GM12878 (cell line): Measurements from ENCODE around the gene CERK. TPM values are rescaled to one million over a fixed set of nuclear protein-coding genes. Genes with fewer than 3 reads are reported as not detected.

Experiments
- ATAC-seq: fragments of 200-7000 bp; cut with Tn5 transposase; 3 replicates; pipeline ENCODE4 v1.9.1; 2020; ENCODE audit warnings: mild to moderate bottlenecking, moderate library complexity
- BruUV-seq: library from RNA; stranded (reverse); fragments of 400-500 nt; replicated peaks from 2 replicates; lab custom pipeline; 2021; lab: Mats Ljungman, UMichigan
- CTCF ChIA-PET: fragments of 300-600 bp; sonication (Branson Sonifier 250); formaldehyde crosslinking; extraction: SDS; loops from one replicate; lab custom pipeline; 2021; ENCODE audit warnings: inconsistent platforms; lab: Yijun Ruan, JAX
- POLR2A ChIA-PET: fragments of 350-600 bp; formaldehyde crosslinking; extraction: SDS; loops from one replicate; lab custom pipeline; 2021; ENCODE audit warnings: inconsistent platforms; lab: Charles Lee
- RAD21 ChIA-PET: fragments of 300-600 bp; sonication (Branson Sonifier 250); formaldehyde crosslinking; loops from one replicate; lab custom pipeline; 2023; ENCODE audit warnings: antibody characterized with exemption; ENCODE audit not compliant: unreplicated experiment; lab: Charles Lee
- SMC1A ChIA-PET: fragments of 300-600 bp; sonication (Branson Sonifier 250); formaldehyde crosslinking; loops from one replicate; lab custom pipeline; 2023; ENCODE audit not compliant: unreplicated experiment, uncharacterized antibody; lab: Charles Lee
- DNase-seq: peaks from one replicate; pipeline ENCODE4 v3.0.0-alpha.2; 2011; ENCODE audit warnings: low read depth, low spot score
- FAIRE-seq: peaks from 3 replicates; lab custom pipeline; 2011; peaks lifted over from hg19 to GRCh38; lab: Jason Lieb, UNC
- H2AFZ ChIP-seq: 2 replicates; pipeline ENCODE4 v1.6.0; 2011; ENCODE audit warnings: low read depth, low read length, control low read depth; ENCODE audit not compliant: control insufficient read depth
- H3K27ac ChIP-seq: 2 replicates; pipeline ENCODE4 v1.5.1; 2011; ENCODE audit warnings: control low read depth; ENCODE audit not compliant: control insufficient read depth, insufficient read depth
- H3K27me3 ChIP-seq, 2 experiments: replicated peaks in 1 of 2; 2 replicates each; pipeline versions ENCODE4 v1.6.0 to v1.6.1; 2011; ENCODE audit warnings: low read length in 1 of 2; ENCODE audit not compliant: control insufficient read depth in 2 of 2, insufficient read depth in 2 of 2
- H3K36me3 ChIP-seq, 2 experiments: 2 replicates each; pipeline ENCODE4 v1.5.1; 2011; ENCODE audit warnings: low read length in 1 of 2; ENCODE audit not compliant: control insufficient read depth in 2 of 2, insufficient read depth in 2 of 2
- H3K4me1 ChIP-seq: 2 replicates; pipeline ENCODE4 v1.6.1; 2011; ENCODE audit warnings: mild to moderate bottlenecking, low read length, moderate library complexity, mixed read lengths; ENCODE audit not compliant: control insufficient read depth, insufficient read depth
- H3K4me2 ChIP-seq: 2 replicates; pipeline ENCODE4 v1.6.0; 2011; ENCODE audit warnings: control low read depth; ENCODE audit not compliant: control insufficient read depth, insufficient read depth
- H3K4me3 ChIP-seq: fragments of 200-600 bp; sonication (generic); 2 replicates; pipeline ENCODE4 v1.5.1; 2016
- H3K79me2 ChIP-seq: 2 replicates; pipeline ENCODE4 v1.6.0; 2011; ENCODE audit warnings: low read length; ENCODE audit not compliant: control insufficient read depth, insufficient read depth
- H3K9ac ChIP-seq: 2 replicates; pipeline ENCODE4 v1.8.0; 2011; ENCODE audit warnings: low read length, control low read depth, mixed read lengths; ENCODE audit not compliant: control insufficient read depth, insufficient read depth
- H3K9me3 ChIP-seq: replicated peaks from 3 replicates; pipeline ENCODE4 v1.5.1; 2011; ENCODE audit warnings: mild to moderate bottlenecking, low read length; ENCODE audit not compliant: control insufficient read depth, insufficient read depth
- H4K20me1 ChIP-seq: 2 replicates; pipeline ENCODE4 v1.6.0; 2011; ENCODE audit not compliant: control insufficient read depth, insufficient read depth
- ASH2L ChIP-seq: fragments of 300-600, 200-600 bp; sonication (generic); IDR thresholded peaks from 2 replicates; pipeline ENCODE4 v1.6.1; 2017; ENCODE audit warnings: low read depth, mild to moderate bottlenecking, borderline replicate concordance
- CREM ChIP-seq: IDR thresholded peaks from 2 replicates; pipeline ENCODE4 v1.6.1; 2014; ENCODE audit warnings: antibody characterized with exemption, low read depth
- EED ChIP-seq: sonication (generic); IDR thresholded peaks from 2 replicates; pipeline ENCODE4 v1.6.1; 2016; ENCODE audit warnings: antibody characterized with exemption, low read depth
- ZNF207 ChIP-seq: fragments of 450-650 bp; IDR thresholded peaks from 2 replicates; pipeline ENCODE4 v1.6.1; 2014; ENCODE audit warnings: antibody characterized with exemption, mild to moderate bottlenecking, borderline replicate concordance
- WGBS: methylation state at CpG from one replicate; pipeline ENCODE4 v1.1.6; 2016; ENCODE audit warnings: low lambda C conversion rate; ENCODE audit not compliant: insufficient replicate concordance, insufficient coverage; ENCODE audit errors: missing lambda C conversion rate; 5-methylcytosine and 5-hydroxymethylcytosine counted together
- in situ Hi-C: fragments of 300-500 bp; cut with MboI; formaldehyde crosslinking; loops from 9 replicates; pipeline ENCODE4 v1.14.3; 2018; ENCODE audit warnings: mixed read lengths
- intact Hi-C: fragments of 100-400 bp; cut with micrococcal nuclease; formaldehyde crosslinking; loops from one replicate; pipeline ENCODE4 v1.14.2; 2022; ENCODE audit not compliant: unreplicated experiment
- polyA plus RNA-seq, 11 experiments: library from polyadenylated mRNA; depleted of rRNA in 4 of 11; unstranded in 6 of 11; stranded (reverse) in 5 of 11; fragments of >200 nt; fragmentation: Nextera tagmentation in 4 of 11; fragmentation: Illumina TruSeq in 1 of 11; extraction: Ambion mirVana in 4 of 11; extraction: Trizol in 1 of 11; gene quantifications; 1 replicate in 1 of 11; 2 replicates in 10 of 11; pipeline versions ENCODE4 v1.2.1 to v1.2.3, GENCODE V29; 2011 to 2016; ENCODE audit warnings: inconsistent platforms in 2 of 11, missing spikeins in 2 of 11, low read depth in 1 of 11
- total RNA-seq, 4 experiments: library from RNA; depleted of rRNA in 3 of 4; stranded (reverse); fragments of >200 nt in 3 of 4; fragmentation: Illumina TruSeq in 1 of 4; extraction: Trizol in 1 of 4; gene quantifications; 2 replicates each; pipeline versions ENCODE4 v1.2.1 to v1.2.3, GENCODE V29; 2013 to 2021
- TF ChIP-seq, protein P1 (sequence below): IDR thresholded peaks from 2 replicates; pipeline ENCODE4 v1.6.1; 2012; ENCODE audit warnings: improper control_type of control experiment, low read depth, low read length; ENCODE audit not compliant: insufficient replicate concordance

Gene CERK
- total and polyA plus RNA-seq, 10 of the 15 experiments (the other 5 are each of a cell fraction or from before 2014, with no cell fraction given) = 4.0 to 41.1 (median 30.2) TPM

GRCh38 chr22:46659791-46660186, 78.3 kb downstream of the CERK start:
- no peak overlapping the region for H2AFZ ChIP-seq
- RAD21 ChIA-PET = no interaction called here
- POLR2A ChIA-PET = no interaction called here
- H3K9ac ChIP-seq = no peak overlapping the region
- no peak for TF ChIP-seq ASH2L
- no peak for TF ChIP-seq EED
- no peak for TF ChIP-seq CREM
- TF ChIP-seq ZNF207 = no peak
- no peak overlapping the region for H3K4me3 ChIP-seq
- no peaks in the 10 kb centered on the region for H4K20me1 ChIP-seq
- no peak for ATAC-seq
- in situ Hi-C loops = no loop called here
- H3K79me2 ChIP-seq = no peaks in the 10 kb centered on the region
- H3K9me3 ChIP-seq = no peaks in the 10 kb centered on the region
- no peak overlapping the region for H3K27ac ChIP-seq
- no peak for DNase-seq
- H3K4me1 ChIP-seq = no peaks in the 10 kb centered on the region
- no peak for FAIRE-seq
- H3K4me2 ChIP-seq = no peak overlapping the region
- CTCF ChIA-PET = no interaction called here
- SMC1A ChIA-PET = no interaction called here
- no TSS peak for BruUV-seq
- 83% methylated on average over 12 of the region's 12 CpGs for WGBS
- peaks cover 0 to 15% of the 10 kb centered on the region in 2 experiments; a peak in 3 of 4 replicates for H3K36me3 ChIP-seq
- H3K27me3 ChIP-seq = no peaks in the 10 kb centered on the region
- intact Hi-C loops = no loop called here

GRCh38 chr22:46659059-46659790, 78.8 kb downstream of the CERK start:
- RAD21 ChIA-PET = no interaction called here

More at GRCh38 chr22:46659059-46659790, 78.8 kb downstream of the CERK start:
- no peaks in the 10 kb centered on the region for H3K9me3 ChIP-seq
- FAIRE-seq (no peak), ATAC-seq (no peak), DNase-seq (no peak)
- H3K4me1 ChIP-seq = no peaks in the 10 kb centered on the region
- SMC1A ChIA-PET = no interaction called here
- no peak overlapping the region for H3K4me3 ChIP-seq
- H3K4me2 ChIP-seq = no peak overlapping the region
- H4K20me1 ChIP-seq = no peaks in the 10 kb centered on the region
- intact Hi-C loops = no loop called here
- BruUV-seq = no TSS peak
- TF ChIP-seq, protein P1, sequence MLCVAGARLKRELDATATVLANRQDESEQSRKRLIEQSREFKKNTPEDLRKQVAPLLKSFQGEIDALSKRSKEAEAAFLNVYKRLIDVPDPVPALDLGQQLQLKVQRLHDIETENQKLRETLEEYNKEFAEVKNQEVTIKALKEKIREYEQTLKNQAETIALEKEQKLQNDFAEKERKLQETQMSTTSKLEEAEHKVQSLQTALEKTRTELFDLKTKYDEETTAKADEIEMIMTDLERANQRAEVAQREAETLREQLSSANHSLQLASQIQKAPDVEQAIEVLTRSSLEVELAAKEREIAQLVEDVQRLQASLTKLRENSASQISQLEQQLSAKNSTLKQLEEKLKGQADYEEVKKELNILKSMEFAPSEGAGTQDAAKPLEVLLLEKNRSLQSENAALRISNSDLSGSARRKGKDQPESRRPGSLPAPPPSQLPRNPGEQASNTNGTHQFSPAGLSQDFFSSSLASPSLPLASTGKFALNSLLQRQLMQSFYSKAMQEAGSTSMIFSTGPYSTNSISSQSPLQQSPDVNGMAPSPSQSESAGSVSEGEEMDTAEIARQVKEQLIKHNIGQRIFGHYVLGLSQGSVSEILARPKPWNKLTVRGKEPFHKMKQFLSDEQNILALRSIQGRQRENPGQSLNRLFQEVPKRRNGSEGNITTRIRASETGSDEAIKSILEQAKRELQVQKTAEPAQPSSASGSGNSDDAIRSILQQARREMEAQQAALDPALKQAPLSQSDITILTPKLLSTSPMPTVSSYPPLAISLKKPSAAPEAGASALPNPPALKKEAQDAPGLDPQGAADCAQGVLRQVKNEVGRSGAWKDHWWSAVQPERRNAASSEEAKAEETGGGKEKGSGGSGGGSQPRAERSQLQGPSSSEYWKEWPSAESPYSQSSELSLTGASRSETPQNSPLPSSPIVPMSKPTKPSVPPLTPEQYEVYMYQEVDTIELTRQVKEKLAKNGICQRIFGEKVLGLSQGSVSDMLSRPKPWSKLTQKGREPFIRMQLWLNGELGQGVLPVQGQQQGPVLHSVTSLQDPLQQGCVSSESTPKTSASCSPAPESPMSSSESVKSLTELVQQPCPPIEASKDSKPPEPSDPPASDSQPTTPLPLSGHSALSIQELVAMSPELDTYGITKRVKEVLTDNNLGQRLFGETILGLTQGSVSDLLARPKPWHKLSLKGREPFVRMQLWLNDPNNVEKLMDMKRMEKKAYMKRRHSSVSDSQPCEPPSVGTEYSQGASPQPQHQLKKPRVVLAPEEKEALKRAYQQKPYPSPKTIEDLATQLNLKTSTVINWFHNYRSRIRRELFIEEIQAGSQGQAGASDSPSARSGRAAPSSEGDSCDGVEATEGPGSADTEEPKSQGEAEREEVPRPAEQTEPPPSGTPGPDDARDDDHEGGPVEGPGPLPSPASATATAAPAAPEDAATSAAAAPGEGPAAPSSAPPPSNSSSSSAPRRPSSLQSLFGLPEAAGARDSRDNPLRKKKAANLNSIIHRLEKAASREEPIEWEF = no peak
- H3K9ac ChIP-seq = no peak overlapping the region
- H3K27ac ChIP-seq = no peak overlapping the region
- no peaks in the 10 kb centered on the region for H3K27me3 ChIP-seq
- POLR2A ChIA-PET = no interaction called here
- H2AFZ ChIP-seq = no peak overlapping the region
- peaks cover 0 to 11% of the 10 kb centered on the region in 2 experiments; a peak in 2 of 4 replicates for H3K36me3 ChIP-seq
- WGBS = 78% methylated on average over 14 of the region's 14 CpGs
- CTCF ChIA-PET = no interaction called here
- in situ Hi-C loops = no loop called here
- no peaks in the 10 kb centered on the region for H3K79me2 ChIP-seq
